ENCODE results near the gene KIF3C. TPM values are rescaled to one million over a fixed set of nuclear protein-coding genes. Genes with fewer than 3 reads are reported as not detected.

Gene KIF3C
- total RNA-seq, 1 experiment from 2014 or later: 41.4 TPM

GRCh38 chr2:25881764-25882163 is 100.5 kb downstream of the KIF3C start:
- no peak overlapping the region for H2BK5ac ChIP-seq (ENCODE audit: insufficient read length, low read length)
- no peaks in the 10 kb centered on the region for H4K20me1 ChIP-seq (ENCODE audit: control insufficient read depth, insufficient read depth, insufficient read length)
- H2BK20ac ChIP-seq (ENCODE audit: low read depth, low read length, poor library complexity, severe bottlenecking): no peak overlapping the region
- no peak overlapping the region for H4K5ac ChIP-seq (ENCODE audit: insufficient read length, low read depth, low read length)
- no peak overlapping the region for H2BK120ac ChIP-seq (ENCODE audit: low read depth, low read length, poor library complexity, severe bottlenecking)
- Mint-ChIP-seq H3K4me1 (peaks cover 10 to 17% of the 10 kb centered on the region in 2 experiments), H3K36me3 (ENCODE audit: insufficient read depth in 1 of 3, low read depth in 3 of 3) (no peaks in the 10 kb centered on the region; a peak in 1 of 7 replicates), H3K4me3 (no peak overlapping the region), H3K9me3 (no peaks in the 10 kb centered on the region), H3K27me3 (ENCODE audit: low read depth) (peaks cover 28% of the 10 kb centered on the region), H3K27ac (no peak overlapping the region)
- H3K4me1 ChIP-seq (ENCODE audit: insufficient read depth, low read length): no peaks in the 10 kb centered on the region
- H3K9me3 ChIP-seq (ENCODE audit: control insufficient read depth, low read depth, low read length): no peaks in the 10 kb centered on the region
- no peak overlapping the region for H2AK5ac ChIP-seq (ENCODE audit: insufficient read length, low read length)
- H3K4me2 ChIP-seq (ENCODE audit: insufficient read depth, insufficient read length, low read length): no peak overlapping the region
- no peak overlapping the region for H3K14ac ChIP-seq (ENCODE audit: insufficient read depth, low read length)
- no peak for DNase-seq
- no peak for TF ChIP-seq CTCF (conservative IDR thresholded peaks at IDR 0.05)
- H3T11ph ChIP-seq (ENCODE audit: low read length): no peak overlapping the region
- H2BK15ac ChIP-seq (ENCODE audit: low read depth, low read length): no peak overlapping the region
- H3K4ac ChIP-seq (ENCODE audit: low read depth, low read length): no peak overlapping the region
- no peak overlapping the region for H3K18ac ChIP-seq (ENCODE audit: insufficient read length, low read depth, low read length)
- H3K79me1 ChIP-seq (ENCODE audit: insufficient read depth, low read depth, low read length, poor library complexity, severe bottlenecking): no peaks in the 10 kb centered on the region
- H2AFZ ChIP-seq (ENCODE audit: low read length): no peak overlapping the region
- no peaks in the 10 kb centered on the region for H3K27me3 ChIP-seq (ENCODE audit: insufficient read depth, low read length)
- H3K79me2 ChIP-seq (ENCODE audit: insufficient read depth, low read length): peaks cover 3% of the 10 kb centered on the region; the same call in 1 of the 2 replicates
- no peak overlapping the region for H3K23ac ChIP-seq (ENCODE audit: insufficient read length, low read depth, low read length)
- H3K56ac ChIP-seq (ENCODE audit: insufficient read length, low read depth, low read length): no peak overlapping the region
- H2BK12ac ChIP-seq (ENCODE audit: insufficient read length, low read depth, low read length): no peak overlapping the region
- H3K9ac ChIP-seq (ENCODE audit: extremely low read depth, insufficient read length, low read length): no peak overlapping the region
- WGBS (ENCODE audit: extremely low coverage, insufficient read length, low lambda C conversion rate): no CpG with 5 or more reads among the region's 4 CpGs
- no peak overlapping the region for H4K8ac ChIP-seq (replicated peaks; ENCODE audit: insufficient read length, low read depth, low read length)
- no peaks in the 10 kb centered on the region for H3K23me2 ChIP-seq (ENCODE audit: insufficient read length, low read depth, low read length, poor library complexity, severe bottlenecking)
- H3K27ac ChIP-seq (ENCODE audit: insufficient read length, low read depth, low read length): no peak overlapping the region
- H4K91ac ChIP-seq (ENCODE audit: insufficient read length, low read depth, low read length): no peak overlapping the region
